ENCODE results near the gene NAT8L.
"Not testable (repeated sequence)": the region's sequence is repeated elsewhere in the genome, so short reads cannot be mapped to it uniquely, and the experiment has no call there.

NAT8L gene, protein sequence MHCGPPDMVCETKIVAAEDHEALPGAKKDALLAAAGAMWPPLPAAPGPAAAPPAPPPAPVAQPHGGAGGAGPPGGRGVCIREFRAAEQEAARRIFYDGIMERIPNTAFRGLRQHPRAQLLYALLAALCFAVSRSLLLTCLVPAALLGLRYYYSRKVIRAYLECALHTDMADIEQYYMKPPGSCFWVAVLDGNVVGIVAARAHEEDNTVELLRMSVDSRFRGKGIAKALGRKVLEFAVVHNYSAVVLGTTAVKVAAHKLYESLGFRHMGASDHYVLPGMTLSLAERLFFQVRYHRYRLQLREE

DNA sequence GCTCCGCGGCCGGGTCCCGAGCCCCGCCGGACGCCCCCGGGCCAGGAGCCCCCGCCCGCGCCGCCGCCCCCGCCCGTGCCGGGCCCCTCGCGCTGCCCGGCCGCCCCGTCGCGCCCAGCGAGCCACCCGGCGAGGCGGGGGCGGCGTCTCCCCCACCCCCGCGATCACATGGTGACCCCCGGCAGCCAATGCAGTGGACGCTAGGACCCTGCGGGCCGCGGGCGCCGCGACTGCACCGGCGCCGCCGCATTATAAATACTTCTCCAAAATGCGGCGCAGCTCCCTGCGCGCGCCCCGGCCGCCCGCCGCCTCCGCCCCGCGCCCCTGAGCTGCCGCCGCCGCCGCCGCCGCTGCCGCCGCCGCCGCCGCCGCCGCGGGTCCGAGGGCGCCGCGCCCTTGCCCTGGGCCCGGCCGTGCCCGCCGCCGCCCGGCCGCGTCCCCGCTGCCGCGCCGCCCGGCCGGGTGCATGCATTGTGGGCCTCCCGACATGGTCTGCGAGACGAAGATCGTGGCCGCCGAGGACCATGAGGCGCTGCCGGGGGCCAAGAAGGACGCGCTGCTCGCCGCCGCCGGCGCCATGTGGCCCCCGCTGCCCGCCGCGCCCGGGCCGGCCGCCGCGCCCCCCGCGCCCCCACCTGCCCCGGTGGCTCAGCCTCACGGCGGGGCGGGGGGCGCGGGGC lies at the start of gene NAT8L:
Gene NAT8L (plus strand): TSS at position 282 of the 680 bp plus-strand sequence. CDS start 185 bp downstream, at position 467.
- TF ChIP-seq, protein P1, sequence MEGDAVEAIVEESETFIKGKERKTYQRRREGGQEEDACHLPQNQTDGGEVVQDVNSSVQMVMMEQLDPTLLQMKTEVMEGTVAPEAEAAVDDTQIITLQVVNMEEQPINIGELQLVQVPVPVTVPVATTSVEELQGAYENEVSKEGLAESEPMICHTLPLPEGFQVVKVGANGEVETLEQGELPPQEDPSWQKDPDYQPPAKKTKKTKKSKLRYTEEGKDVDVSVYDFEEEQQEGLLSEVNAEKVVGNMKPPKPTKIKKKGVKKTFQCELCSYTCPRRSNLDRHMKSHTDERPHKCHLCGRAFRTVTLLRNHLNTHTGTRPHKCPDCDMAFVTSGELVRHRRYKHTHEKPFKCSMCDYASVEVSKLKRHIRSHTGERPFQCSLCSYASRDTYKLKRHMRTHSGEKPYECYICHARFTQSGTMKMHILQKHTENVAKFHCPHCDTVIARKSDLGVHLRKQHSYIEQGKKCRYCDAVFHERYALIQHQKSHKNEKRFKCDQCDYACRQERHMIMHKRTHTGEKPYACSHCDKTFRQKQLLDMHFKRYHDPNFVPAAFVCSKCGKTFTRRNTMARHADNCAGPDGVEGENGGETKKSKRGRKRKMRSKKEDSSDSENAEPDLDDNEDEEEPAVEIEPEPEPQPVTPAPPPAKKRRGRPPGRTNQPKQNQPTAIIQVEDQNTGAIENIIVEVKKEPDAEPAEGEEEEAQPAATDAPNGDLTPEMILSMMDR (IDR thresholded peaks at IDR 0.05; ENCODE audit: borderline replicate concordance, insufficient read depth, low read depth, low read length), result no peak
- H3K4me3 ChIP-seq (ENCODE audit: low read depth, low read length), result peak within 1 kb of the TSS; percentile 10

DNA sequence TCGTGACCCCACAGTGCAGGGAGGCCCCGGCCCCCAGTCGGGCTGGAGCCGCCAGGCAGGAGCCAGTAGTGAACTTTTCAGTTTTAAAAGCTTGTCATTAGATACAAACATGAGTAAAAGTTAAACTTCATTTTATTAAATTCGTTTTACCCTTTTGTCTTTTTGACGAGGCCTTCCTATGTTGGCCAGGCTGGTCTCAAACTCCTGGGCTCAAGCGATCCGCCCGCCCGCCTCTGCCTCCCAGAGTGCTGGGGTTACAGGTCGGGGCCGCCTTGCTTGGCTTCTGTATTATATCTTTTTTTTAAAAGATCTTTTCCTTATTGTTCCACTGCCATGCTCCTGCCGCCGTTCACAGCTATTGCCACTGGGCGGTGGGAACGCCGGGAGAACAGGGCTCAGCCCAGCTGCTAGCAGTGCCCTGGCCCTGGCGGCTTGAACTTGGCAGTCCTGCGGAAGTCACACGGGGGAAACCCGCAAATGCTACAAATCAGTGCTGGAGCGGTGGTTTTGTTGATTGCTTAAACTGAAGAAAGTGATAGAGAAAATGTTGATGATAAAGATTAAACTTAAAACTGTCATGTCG lies 49.4 kb upstream of the NAT8L start:
- H3K4me3 ChIP-seq (ENCODE audit: low read depth, low read length), result peak overlapping the region; percentile 89
- TF ChIP-seq, protein P1 (IDR thresholded peaks at IDR 0.05; ENCODE audit: borderline replicate concordance, insufficient read depth, low read depth, low read length), result no peak

DNA sequence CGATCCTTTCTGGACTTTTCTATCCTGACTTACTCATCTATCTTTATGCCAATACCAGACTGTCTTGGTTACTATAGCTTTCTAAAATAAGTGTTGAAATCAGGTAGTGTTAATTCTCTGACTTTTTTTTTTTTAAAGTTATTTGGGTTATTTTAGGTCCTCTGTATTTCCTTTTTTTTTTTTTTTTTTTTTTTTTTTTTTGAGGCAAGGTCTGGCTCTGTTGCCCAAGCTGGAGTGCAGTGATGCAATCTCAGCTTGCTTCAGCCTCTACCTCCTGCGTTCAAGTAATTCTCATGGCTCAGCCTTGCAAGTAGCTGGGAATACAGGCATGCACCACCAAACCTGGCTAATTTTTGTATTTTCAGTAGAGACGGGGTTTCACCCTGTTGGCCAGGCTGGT lies 47.5 kb upstream of the NAT8L start:
- no peak overlapping the region for H3K4me3 ChIP-seq (ENCODE audit: low read depth, low read length)
- TF ChIP-seq, protein P1 (IDR thresholded peaks at IDR 0.05; ENCODE audit: borderline replicate concordance, insufficient read depth, low read depth, low read length), result no peak

DNA sequence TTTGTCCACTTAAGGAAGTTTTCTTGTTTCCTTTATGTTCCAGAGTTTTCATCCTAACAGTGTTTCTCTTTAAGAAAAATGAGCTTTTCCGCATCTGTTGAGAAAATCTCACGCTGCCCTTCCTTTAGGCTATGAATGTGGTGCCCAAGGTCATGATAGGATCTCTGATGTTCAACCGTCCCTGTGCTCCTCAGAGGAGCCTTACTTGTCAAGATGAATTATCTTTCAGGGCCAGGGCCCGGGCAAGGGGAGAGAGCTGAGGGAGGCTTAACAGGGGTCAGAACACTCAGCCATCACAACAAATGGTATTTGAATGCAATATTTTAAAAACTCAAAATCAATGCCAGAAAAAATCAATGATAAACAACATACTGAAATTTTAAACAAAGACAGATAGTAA lies 44.1 kb upstream of the NAT8L start:
- no peak overlapping the region for H3K4me3 ChIP-seq (ENCODE audit: low read depth, low read length)
- TF ChIP-seq, protein P1 (IDR thresholded peaks at IDR 0.05; ENCODE audit: borderline replicate concordance, insufficient read depth, low read depth, low read length), result no peak

DNA sequence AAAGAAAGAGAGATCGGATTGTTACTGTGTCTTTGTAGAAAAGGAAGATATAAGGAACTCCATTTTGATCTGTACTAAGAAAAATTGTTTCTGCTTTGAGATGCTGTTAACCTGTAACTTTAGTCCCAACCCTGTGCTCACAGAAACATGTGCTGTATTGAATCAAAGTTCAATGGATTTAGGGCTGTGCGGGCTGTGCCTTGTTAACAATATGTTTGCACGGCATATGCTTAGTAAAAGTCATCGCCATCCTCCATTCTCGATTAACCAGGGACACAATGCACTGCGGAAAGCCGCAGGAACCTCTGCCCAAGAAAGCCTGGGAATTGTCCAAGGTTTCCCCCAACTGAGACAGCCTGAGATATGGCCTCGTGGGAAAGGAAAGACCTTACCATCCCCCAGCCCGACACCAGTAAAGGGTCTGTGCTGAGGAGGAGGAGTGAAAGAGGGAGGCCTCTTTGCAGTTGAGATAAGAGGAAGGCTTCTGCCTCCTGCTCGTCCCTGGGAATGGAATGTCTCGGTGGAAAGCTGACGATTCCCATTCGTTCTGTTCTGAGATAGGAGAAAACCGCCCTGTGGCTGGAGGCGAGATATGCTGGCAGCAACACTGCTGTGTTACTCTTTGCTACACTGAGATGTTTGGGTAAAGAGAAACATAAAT lies 37.6 kb upstream of the NAT8L start:
- H3K4me3 ChIP-seq (ENCODE audit: low read depth, low read length), result not testable (repeated sequence)

DNA sequence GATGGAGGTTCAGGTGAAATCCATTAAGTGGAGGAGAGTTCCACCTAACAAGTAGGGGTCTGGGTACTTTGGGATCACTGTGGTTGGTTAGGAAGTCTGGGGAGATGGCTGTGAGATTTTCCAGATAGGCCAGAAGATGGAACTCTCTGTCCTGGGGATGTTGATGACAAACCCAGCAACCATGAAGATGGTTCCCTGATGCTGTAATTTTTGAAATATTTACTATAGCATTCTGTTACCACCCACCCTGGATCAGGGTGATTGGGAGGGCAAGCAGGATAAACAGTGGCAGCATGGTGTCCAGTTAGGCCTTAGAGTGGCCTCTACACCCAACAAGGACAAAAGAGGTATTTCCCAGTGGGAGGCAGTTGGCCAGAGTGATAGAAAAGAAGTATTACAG lies 34.4 kb upstream of the NAT8L start:
- TF ChIP-seq, protein P1 (IDR thresholded peaks at IDR 0.05; ENCODE audit: borderline replicate concordance, insufficient read depth, low read depth, low read length), result no peak
- no peak overlapping the region for H3K4me3 ChIP-seq (ENCODE audit: low read depth, low read length)

DNA sequence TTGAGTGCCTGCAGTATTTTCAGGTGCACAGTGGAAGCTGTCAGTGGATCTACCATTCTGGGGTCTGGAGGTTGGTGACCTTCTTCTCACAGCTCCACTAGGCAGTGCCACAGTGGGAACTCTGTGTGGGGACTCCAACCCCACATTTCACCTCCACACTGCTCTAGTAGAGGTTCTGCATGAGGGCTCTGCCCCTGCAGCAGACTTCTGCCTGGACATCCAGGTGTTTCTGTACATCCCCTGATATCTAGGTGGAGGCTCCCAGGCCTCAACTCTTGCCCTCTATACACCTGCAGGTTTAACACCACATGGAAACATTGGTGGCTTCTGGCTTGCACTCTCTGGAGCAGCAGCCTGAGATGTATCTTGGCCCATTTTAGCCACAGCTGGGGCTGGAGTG lies 33.3 kb upstream of the NAT8L start:
- TF ChIP-seq, protein P1 (IDR thresholded peaks at IDR 0.05; ENCODE audit: borderline replicate concordance, insufficient read depth, low read depth, low read length), result no peak
- no peak overlapping the region for H3K4me3 ChIP-seq (ENCODE audit: low read depth, low read length)

DNA sequence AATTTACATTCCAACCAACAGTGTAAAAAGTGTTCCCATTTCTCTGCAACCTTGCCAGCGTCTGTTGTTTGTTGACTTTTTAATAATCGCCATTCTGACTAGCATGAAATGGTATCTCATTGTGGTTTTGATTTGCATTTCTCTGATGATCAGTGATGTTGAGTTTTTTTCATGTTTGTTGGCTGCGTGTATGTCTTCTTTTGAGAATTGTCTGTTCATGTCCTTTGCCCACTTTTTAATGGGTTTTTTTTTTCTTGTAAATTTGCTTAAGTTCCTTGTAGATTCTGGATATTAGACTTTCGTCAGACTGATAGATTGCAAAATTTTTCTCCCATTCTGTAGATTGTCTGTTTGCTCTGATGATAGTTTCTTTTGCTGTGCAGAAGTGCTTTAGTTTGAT lies 32.0 kb upstream of the NAT8L start:
- H3K4me3 ChIP-seq (ENCODE audit: low read depth, low read length), result not testable (repeated sequence)

DNA sequence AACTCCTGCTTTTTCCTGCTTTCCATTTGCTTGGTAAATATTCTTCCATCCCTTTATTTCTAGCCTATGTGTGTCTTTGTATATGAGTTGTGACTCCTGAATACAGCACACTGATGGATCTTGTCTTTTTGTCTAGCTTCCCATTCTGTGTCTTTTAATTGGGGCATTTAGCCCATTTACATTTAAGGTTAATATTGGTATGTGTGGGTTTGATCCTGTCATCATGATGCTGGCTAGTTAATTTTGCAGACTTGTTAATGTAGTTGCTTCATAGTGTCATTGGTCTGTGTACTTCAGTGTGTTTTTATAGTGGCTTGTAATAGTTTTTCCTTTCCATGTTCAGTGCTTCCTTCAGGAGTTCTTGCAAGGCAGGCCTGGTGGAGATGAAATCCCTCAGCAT lies 28.0 kb upstream of the NAT8L start:
- not testable (repeated sequence) for H3K4me3 ChIP-seq (ENCODE audit: low read depth, low read length)
